HepG2 (cell line): Measurements from ENCODE around the gene ERMAP.

Source experiments
- CTCF ChIP-seq: sonication (generic); formaldehyde crosslinking; IDR thresholded peaks from 2 replicates; pipeline ENCODE4 v1.5.0; 2020; ENCODE audit warnings: mild to moderate bottlenecking, missing genetic modification reagents, moderate library complexity
- MTF2 ChIP-seq: sonication (generic); formaldehyde crosslinking; IDR thresholded peaks from 2 replicates; pipeline ENCODE4 v1.5.0; 2020; ENCODE audit warnings: missing genetic modification reagents, borderline replicate concordance
- NCOA2 ChIP-seq: sonication (generic); formaldehyde crosslinking; IDR thresholded peaks from 2 replicates; pipeline ENCODE4 v1.8.0; 2022; ENCODE audit warnings: inconsistent platforms
- PREB ChIP-seq: sonication (generic); formaldehyde crosslinking; IDR thresholded peaks from 2 replicates; pipeline ENCODE4 v1.4.0; 2020; ENCODE audit warnings: missing genetic modification reagents
- ZBTB7A ChIP-seq: sonication (generic); formaldehyde crosslinking; IDR thresholded peaks from 2 replicates; pipeline ENCODE4 v1.8.0; 2022; ENCODE audit warnings: mild to moderate bottlenecking, missing genetic modification reagents
- ZNF639 ChIP-seq: conservative IDR thresholded peaks from 2 replicates; pipeline ENCODE4 v1.6.1; 2018; ENCODE audit warnings: missing genetic modification reagents
- ZSCAN29 ChIP-seq: sonication (generic); formaldehyde crosslinking; conservative IDR thresholded peaks from 2 replicates; pipeline ENCODE4 v1.4.0; 2020; ENCODE audit warnings: mild to moderate bottlenecking, missing genetic modification reagents

GRCh38 chr1:42831273-42831672, 14.4 kb downstream of the ERMAP start:
- TF ChIP-seq CTCF (no peak), ZBTB7A (CRISPR knock-in tag) (no peak), ZNF639 (CRISPR knock-in tag) (no peak), NCOA2 (CRISPR knock-in tag) (no peak), ZSCAN29 (CRISPR knock-in tag) (no peak), MTF2 (CRISPR knock-in tag) (no peak), PREB (CRISPR knock-in tag) (no peak)
